Measurements from ENCODE around the gene OR2L5. TPM values are rescaled to one million over a fixed set of nuclear protein-coding genes. Genes with fewer than 3 reads are reported as not detected.

Gene OR2L5
- total RNA-seq, 1 donor from 2014 or later: not detected

- Mint-ChIP-seq H3K4me3 (no peak overlapping the region), H3K4me1 (no peaks in the 10 kb centered on the region), H3K9me3 (peaks cover 20% of the 10 kb centered on the region), H3K36me3 (ENCODE audit: low read depth) (peaks cover 7% of the 10 kb centered on the region), H3K27me3 (ENCODE audit: low read depth) (no peaks in the 10 kb centered on the region), H3K27ac (ENCODE audit: unreplicated experiment) (no peak overlapping the region)
- no peak for DNase-seq (ENCODE audit: low read depth, low spot score)
- TF ChIP-seq, protein P1, sequence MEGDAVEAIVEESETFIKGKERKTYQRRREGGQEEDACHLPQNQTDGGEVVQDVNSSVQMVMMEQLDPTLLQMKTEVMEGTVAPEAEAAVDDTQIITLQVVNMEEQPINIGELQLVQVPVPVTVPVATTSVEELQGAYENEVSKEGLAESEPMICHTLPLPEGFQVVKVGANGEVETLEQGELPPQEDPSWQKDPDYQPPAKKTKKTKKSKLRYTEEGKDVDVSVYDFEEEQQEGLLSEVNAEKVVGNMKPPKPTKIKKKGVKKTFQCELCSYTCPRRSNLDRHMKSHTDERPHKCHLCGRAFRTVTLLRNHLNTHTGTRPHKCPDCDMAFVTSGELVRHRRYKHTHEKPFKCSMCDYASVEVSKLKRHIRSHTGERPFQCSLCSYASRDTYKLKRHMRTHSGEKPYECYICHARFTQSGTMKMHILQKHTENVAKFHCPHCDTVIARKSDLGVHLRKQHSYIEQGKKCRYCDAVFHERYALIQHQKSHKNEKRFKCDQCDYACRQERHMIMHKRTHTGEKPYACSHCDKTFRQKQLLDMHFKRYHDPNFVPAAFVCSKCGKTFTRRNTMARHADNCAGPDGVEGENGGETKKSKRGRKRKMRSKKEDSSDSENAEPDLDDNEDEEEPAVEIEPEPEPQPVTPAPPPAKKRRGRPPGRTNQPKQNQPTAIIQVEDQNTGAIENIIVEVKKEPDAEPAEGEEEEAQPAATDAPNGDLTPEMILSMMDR (conservative IDR thresholded peaks at IDR 0.05): no peak
Measured at GRCh38 chr1:248000169-248000568, 13.3 kb upstream of the OR2L5 start.

DNA sequence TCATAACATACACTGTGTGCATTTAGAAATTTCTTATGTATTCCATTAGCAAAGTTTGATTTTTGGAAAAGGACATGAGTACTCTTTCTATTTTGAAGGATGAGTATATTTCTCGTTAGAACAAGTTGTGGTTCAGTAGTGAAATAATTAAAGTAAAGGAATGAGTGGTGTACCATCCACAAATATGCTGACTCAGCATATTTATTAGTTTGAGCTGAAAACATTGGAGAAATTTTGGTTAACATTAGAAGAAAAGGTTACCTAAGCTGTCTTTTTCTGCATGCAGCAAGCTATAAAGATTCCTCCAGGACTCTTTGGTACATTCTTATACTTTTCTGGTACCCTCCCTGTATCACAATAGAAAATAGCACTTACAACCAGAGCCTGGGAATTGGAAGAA, 5.7 kb upstream of the OR2L5 start:
- Mint-ChIP-seq H3K27me3 (ENCODE audit: low read depth) (no peaks in the 10 kb centered on the region), H3K4me1 (no peaks in the 10 kb centered on the region), H3K36me3 (ENCODE audit: low read depth) (peaks cover 8% of the 10 kb centered on the region), H3K27ac (ENCODE audit: unreplicated experiment) (no peak overlapping the region), H3K4me3 (no peak overlapping the region), H3K9me3 (peaks cover 28% of the 10 kb centered on the region)
- TF ChIP-seq, protein P1 (conservative IDR thresholded peaks at IDR 0.05): no peak
- no peak for DNase-seq (ENCODE audit: low read depth, low spot score)

DNA sequence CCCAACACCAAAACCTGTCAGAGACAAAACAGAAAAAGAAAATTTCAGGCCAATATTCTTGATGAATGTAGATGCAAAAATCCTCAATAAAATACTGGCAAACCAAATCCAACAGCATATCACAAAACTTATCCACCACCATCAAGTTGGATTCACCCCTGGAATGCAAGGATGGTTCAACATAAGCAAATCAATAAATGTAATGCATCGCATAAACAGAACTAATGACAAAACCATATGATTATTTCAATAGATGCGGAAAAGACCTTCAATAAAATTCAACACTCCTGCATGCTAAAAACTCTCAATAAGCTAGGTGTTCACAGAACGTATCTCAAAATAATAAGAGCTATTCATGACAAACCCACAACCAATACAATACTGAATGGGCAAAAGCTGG, 3.8 kb upstream of the OR2L5 start:
- Mint-ChIP-seq H3K9me3 (peaks cover 20% of the 10 kb centered on the region), H3K27ac (ENCODE audit: unreplicated experiment) (no peak overlapping the region), H3K27me3 (ENCODE audit: low read depth) (no peaks in the 10 kb centered on the region), H3K4me3 (no peak overlapping the region), H3K36me3 (ENCODE audit: low read depth) (peaks cover 3% of the 10 kb centered on the region), H3K4me1 (no peaks in the 10 kb centered on the region)
- TF ChIP-seq, protein P1 (conservative IDR thresholded peaks at IDR 0.05): no peak
- DNase-seq (ENCODE audit: low read depth, low spot score): no peak

DNA sequence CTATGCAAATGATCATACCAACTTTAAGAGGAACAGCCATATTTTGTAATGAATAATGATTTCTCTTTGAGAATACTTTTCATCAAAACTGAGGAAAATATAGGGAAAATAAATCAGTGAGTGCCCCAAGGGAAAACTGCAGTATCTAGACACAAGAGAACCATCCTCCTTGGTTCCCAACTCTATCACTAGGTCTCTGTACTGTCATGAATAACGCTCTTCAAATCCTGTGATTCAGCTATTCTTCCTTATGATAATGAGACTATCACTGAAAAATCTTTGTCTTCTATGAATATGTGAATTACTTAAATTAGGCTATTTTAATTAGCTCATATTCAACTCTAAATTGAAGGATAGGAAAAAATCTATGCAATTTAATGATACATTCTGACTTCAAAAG, 2.3 kb downstream of the OR2L5 start:
- no peak for DNase-seq (ENCODE audit: low read depth, low spot score)
- Mint-ChIP-seq H3K36me3 (ENCODE audit: low read depth) (peaks cover 5% of the 10 kb centered on the region), H3K27me3 (ENCODE audit: low read depth) (no peaks in the 10 kb centered on the region), H3K27ac (ENCODE audit: unreplicated experiment) (no peak overlapping the region), H3K4me3 (no peak overlapping the region), H3K9me3 (peaks cover 26% of the 10 kb centered on the region), H3K4me1 (no peaks in the 10 kb centered on the region)
- TF ChIP-seq, protein P1 (conservative IDR thresholded peaks at IDR 0.05): no peak

GRCh38 chr1:248029770-248030169, 16.3 kb downstream of the OR2L5 start, which contains the start of gene OR2L2:
Gene OR2L2 (plus strand): TSS chr1:248030070. CDS start chr1:248038268, 8,198 bp downstream.
- Mint-ChIP-seq H3K4me1 (no peaks in the 10 kb centered on the region), H3K27ac (ENCODE audit: unreplicated experiment) (no peak within 1 kb of the TSS)
- TF ChIP-seq, protein P1 (conservative IDR thresholded peaks at IDR 0.05): no peak

DNA sequence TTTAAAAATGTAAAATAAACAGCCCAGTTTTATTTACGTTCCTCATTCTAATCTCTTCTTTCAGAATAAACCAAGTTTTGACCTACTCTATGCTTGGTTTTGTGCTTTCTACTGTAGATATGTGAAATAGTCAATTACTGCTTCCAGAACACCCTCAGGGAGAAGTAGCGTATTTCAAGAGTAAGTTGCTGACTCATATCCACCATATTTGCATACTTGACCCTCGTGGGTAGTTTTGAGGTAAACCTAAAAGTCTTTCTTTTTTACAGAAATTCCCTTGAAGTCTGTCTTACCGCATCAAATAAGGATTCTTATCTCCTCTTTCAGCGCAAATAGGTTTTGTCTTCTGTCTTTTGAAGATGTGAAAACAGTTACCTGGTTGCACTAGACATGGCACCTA, 31.7 kb downstream of the OR2L5 start:
- H3K36me3 Mint-ChIP-seq (ENCODE audit: low read depth): peaks cover 2% of the 10 kb centered on the region
- DNase-seq (ENCODE audit: low read depth, low spot score): no peak
- TF ChIP-seq, protein P1 (conservative IDR thresholded peaks at IDR 0.05): no peak
- H3K4me3 Mint-ChIP-seq: no peak overlapping the region
- H3K4me1 Mint-ChIP-seq: no peaks in the 10 kb centered on the region
- no peaks in the 10 kb centered on the region for H3K27me3 Mint-ChIP-seq (ENCODE audit: low read depth)
- H3K9me3 Mint-ChIP-seq: peaks cover 29% of the 10 kb centered on the region
- no peak overlapping the region for H3K27ac Mint-ChIP-seq (ENCODE audit: unreplicated experiment)

More at GRCh38 chr1:248029770-248030169, 16.3 kb downstream of the OR2L5 start, which contains the start of gene OR2L2:
- H3K4me3 Mint-ChIP-seq: no peak within 1 kb of the TSS
- peaks cover 5% of the 10 kb centered on the region for H3K36me3 Mint-ChIP-seq (ENCODE audit: low read depth)
- H3K9me3 Mint-ChIP-seq: peaks cover 21% of the 10 kb centered on the region
- no peak for DNase-seq (ENCODE audit: low read depth, low spot score)
- H3K27me3 Mint-ChIP-seq (ENCODE audit: low read depth): no peaks in the 10 kb centered on the region
